Activated CD4-positive, alpha-beta memory T cell treated with anti-CD3 and anti-CD28 coated beads for 36 hours (primary cell): Measurements from ENCODE around the gene NTM. TPM values are rescaled to one million over a fixed set of nuclear protein-coding genes. Genes with fewer than 3 reads are reported as not detected.

Experiments
- CTCF ChIA-PET: fragments of 350-600 bp; sonication (Branson Sonifier 250); formaldehyde crosslinking; loops from one replicate; lab custom pipeline; 2021; ENCODE audit warnings: antibody characterized with exemption, inconsistent platforms; lab: Charles Lee
- POLR2A ChIA-PET: fragments of 350-600 bp; sonication (Branson Sonifier 250); formaldehyde crosslinking; loops from one replicate; lab custom pipeline; 2021; ENCODE audit warnings: antibody characterized with exemption; lab: Charles Lee
- DNase-seq: peaks from one replicate; pipeline ENCODE4 v3.0.0-alpha.2; 2020
- H3K27ac Mint-ChIP-seq: one replicate; pipeline ENCODE4 v1.8.0; 2021; ENCODE audit warnings: mixed read lengths
- H3K27me3 Mint-ChIP-seq: one replicate; pipeline ENCODE4 v1.8.0; 2021; ENCODE audit warnings: mixed read lengths
- H3K36me3 Mint-ChIP-seq: one replicate; pipeline ENCODE4 v1.8.0; 2021; ENCODE audit warnings: mixed read lengths
- H3K4me1 Mint-ChIP-seq: one replicate; pipeline ENCODE4 v1.8.0; 2021; ENCODE audit warnings: low read depth, mixed read lengths
- H3K4me3 Mint-ChIP-seq: one replicate; pipeline ENCODE4 v1.8.0; 2021; ENCODE audit warnings: mild to moderate bottlenecking, mixed read lengths
- H3K9me3 Mint-ChIP-seq: one replicate; pipeline ENCODE4 v1.8.0; 2021; ENCODE audit warnings: mixed read lengths
- intact Hi-C: fragments of 100-400 bp; cut with micrococcal nuclease; formaldehyde crosslinking; loops from one replicate; pipeline ENCODE4 v1.15.1; 2023
- total RNA-seq, 2 experiments: library from RNA; stranded (reverse); gene quantifications; one replicate each; pipeline ENCODE4 v1.2.3, GENCODE V29; 2021

Gene NTM
- total RNA-seq, 2 experiments from 2014 or later = not detected

DNA sequence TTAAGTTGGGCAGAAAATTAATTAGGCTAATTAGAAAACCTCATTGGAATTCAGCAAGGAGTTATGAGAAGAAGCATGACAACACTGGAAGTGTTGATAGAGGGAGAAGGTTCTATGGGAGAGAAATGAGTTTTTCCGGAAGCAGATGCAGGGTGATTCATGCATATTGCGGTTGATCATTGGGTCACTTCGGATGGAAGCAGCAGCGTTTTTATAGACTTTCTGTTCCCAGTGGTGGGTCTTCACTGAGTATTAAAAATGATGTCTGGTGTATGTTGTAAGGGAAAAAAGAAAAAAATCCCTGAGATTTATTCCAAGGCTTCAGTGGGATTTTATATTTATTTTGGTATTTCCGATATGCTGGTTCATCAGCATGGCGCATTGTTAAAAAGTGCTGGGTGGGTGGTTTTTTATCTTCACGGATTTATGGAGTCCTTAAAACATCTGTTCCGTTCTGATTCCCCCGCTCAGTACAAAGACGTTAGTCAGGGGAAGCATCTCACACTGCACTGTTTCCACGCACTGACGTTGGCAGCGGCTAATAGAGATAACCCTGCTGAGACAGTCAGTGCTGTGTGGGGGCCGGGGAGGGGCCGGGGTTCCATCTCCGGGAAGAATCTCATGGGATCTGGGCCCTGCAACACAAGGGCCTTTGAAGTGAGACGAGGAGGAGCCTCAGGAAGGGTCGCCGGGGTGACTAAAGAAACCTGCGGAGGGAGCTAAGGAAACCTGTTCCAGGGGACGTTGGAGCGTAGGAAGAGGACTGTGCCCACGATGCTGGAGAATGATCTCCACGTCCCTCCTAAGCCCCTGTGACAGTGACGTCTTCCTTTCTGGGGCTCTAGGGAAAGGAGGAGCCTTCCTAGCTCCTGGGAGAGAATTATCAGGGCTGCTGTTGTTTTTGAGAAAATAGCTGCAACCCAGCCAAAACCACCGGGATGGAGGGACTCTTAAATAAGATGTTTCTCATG, 390.0 kb downstream of the NTM start:
- H3K27me3 Mint-ChIP-seq = no peaks in the 10 kb centered on the region
- DNase-seq = no peak
- no peaks in the 10 kb centered on the region for H3K4me1 Mint-ChIP-seq
- no peaks in the 10 kb centered on the region for H3K36me3 Mint-ChIP-seq
- H3K27ac Mint-ChIP-seq = no peak overlapping the region
- ChIA-PET CTCF (no interaction called here), POLR2A (no interaction called here)
- intact Hi-C loops = no loop called here
- H3K4me3 Mint-ChIP-seq = no peak overlapping the region
- no peaks in the 10 kb centered on the region for H3K9me3 Mint-ChIP-seq

DNA sequence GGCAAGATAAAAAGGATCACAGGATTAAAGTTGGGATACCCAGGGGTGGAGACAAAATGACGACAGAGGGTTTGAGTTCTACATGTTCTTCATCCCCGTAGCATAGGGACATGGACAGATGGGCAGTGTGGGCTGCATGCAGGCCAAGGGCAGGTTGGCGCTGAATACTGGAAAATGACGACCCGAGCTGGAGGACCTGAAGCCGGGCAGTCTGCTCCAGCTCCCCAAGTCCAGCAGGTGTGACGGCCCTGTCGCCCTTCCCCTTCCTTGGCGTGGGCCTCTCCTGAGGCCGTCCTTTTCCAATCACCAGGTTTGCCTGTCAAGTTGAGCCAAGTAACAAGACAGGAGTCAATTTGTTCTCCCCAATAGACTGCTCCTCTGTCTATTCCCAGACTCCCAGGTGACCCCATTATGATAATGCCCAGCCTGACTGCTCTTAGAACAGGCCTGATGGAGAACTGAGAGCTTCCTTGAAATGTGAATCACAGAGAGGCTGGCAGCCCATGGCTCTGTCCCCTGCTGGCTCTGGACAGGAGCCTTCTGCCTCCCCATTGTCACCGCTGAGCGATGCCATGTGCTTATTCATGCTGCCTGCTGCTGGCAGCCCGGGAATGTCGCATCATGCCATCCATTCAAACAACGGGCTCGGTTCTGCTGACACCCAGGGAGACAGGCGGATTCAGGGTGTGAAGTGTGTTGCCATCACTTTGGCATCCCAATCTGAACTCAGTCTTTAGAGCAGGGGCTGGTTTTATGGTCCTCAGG, 392.1 kb downstream of the NTM start:
- POLR2A ChIA-PET = no interaction called here
- intact Hi-C loops = no loop called here
- no peaks in the 10 kb centered on the region for H3K36me3 Mint-ChIP-seq
- no peak for DNase-seq
- CTCF ChIA-PET = no interaction called here
- H3K27me3 Mint-ChIP-seq = no peaks in the 10 kb centered on the region
- no peaks in the 10 kb centered on the region for H3K9me3 Mint-ChIP-seq
- H3K27ac Mint-ChIP-seq = no peak overlapping the region
- no peaks in the 10 kb centered on the region for H3K4me1 Mint-ChIP-seq
- H3K4me3 Mint-ChIP-seq = no peak overlapping the region

DNA sequence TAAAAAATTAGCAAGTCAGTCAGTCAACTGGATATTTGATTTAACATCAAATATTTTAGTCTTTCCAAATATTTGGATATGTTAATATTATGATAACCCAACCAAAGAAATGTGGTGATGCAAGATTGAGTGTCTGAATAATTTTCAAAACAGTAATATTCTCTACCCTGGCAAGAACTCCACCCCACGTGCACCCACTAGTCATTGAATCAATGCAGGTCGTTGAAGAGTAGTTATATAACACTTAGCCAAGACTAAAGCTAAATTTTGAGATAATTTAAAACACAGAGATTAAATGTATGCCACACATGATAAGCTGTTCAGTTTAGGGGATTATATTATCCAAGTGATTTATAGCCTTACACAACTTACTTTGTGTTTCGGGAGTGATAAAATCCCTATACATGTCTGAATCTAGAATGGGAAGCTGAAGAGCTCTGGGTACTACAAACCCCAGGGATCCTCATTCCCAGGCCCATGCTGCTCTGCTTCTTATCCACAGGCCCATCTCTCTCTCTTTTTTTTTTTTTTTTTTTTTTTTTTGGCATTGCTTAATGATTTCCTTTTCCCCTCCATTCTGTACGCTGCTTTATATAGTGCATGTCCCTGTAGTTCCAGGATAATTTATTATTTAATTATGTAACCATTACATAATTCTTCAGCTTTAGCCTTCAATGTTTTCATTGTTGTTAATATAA, 392.9 kb downstream of the NTM start:
- ChIA-PET POLR2A (no interaction called here), CTCF (no interaction called here)
- DNase-seq = no peak
- no peak overlapping the region for H3K27ac Mint-ChIP-seq
- no peaks in the 10 kb centered on the region for H3K9me3 Mint-ChIP-seq
- no peaks in the 10 kb centered on the region for H3K27me3 Mint-ChIP-seq
- H3K36me3 Mint-ChIP-seq = no peaks in the 10 kb centered on the region
- H3K4me3 Mint-ChIP-seq = no peak overlapping the region
- intact Hi-C loops = no loop called here
- H3K4me1 Mint-ChIP-seq = no peaks in the 10 kb centered on the region

DNA sequence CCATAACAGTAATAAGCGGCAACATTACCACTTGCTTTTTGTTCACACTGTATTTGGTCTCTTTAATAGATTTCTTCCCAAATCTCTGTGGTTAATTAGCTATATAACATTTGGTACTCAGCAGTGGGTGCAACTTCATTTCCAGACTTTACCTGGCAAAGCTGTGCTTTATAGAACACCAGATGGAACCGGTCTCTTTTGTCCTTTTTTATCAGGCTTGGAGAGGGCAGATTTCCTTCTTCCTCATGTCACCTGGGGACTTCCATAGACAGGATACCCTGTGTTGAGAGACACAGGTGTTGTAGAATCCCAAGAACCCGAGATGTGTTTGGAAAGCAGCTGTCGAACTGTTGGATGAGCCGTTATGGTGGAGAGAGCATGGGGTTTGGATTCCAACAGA, 393.7 kb downstream of the NTM start:
- DNase-seq = no peak
- CTCF ChIA-PET = interaction anchor here (1.5 kb wide), 1 partner anchor 16 kb away, joined by 6 read pairs; no protein-coding TSS in a partner anchor
- POLR2A ChIA-PET = no interaction called here

DNA sequence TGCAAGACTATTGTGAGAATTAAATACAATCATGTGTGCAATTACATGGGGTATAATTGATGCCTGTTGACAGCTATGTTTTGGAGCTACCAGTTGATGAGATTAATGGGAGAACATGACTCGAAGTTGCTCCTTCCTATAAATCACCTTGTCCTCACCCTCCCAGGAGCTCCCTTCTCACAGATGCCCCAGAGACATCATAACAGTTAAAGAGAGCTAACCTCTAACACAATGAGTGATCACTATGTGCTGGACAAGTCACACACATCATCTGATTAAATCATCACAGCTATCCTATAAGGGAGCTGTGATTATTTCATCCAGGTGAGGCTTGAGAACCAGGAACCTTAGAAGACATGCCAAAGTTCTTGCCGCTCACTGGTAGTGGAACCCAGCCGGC, 394.2 kb downstream of the NTM start:
- POLR2A ChIA-PET = no interaction called here
- no peaks in the 10 kb centered on the region for H3K4me1 Mint-ChIP-seq
- no peaks in the 10 kb centered on the region for H3K36me3 Mint-ChIP-seq
- no peaks in the 10 kb centered on the region for H3K27me3 Mint-ChIP-seq
- no peaks in the 10 kb centered on the region for H3K9me3 Mint-ChIP-seq
- H3K27ac Mint-ChIP-seq = no peak overlapping the region
- CTCF ChIA-PET = interaction anchor here (1.5 kb wide), 1 partner anchor 16 kb away, joined by 6 read pairs; no protein-coding TSS in a partner anchor
- H3K4me3 Mint-ChIP-seq = no peak overlapping the region
- intact Hi-C loops = no loop called here
- DNase-seq = no peak

More for the DNA sequence above, 393.7 kb downstream of the NTM start:
- H3K9me3 Mint-ChIP-seq = no peaks in the 10 kb centered on the region
- no peaks in the 10 kb centered on the region for H3K27me3 Mint-ChIP-seq
- no peaks in the 10 kb centered on the region for H3K36me3 Mint-ChIP-seq
- intact Hi-C loops = no loop called here
- no peaks in the 10 kb centered on the region for H3K4me1 Mint-ChIP-seq
- H3K27ac Mint-ChIP-seq = no peak overlapping the region
- H3K4me3 Mint-ChIP-seq = no peak overlapping the region

DNA sequence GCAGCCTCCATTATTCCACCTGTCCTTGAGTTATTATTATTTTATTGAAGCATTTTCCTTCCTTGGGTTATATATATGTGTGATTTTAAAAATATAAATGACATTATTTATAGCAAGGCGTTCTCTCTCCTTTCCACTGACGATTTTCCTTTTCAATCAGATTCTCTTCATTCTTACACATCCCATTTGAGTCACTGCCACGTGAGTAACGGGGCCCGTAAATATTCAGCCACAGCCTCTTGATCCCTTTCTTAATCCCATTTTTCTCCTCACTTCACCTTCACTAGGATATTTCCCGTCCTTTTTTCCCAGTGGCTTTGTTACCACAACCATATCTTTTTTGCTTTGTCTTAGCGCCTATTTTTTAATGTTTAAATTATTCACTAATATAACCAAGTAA, 396.2 kb downstream of the NTM start:
- DNase-seq = no peak
- intact Hi-C loops = no loop called here
- Mint-ChIP-seq H3K4me1 (no peaks in the 10 kb centered on the region), H3K36me3 (no peaks in the 10 kb centered on the region), H3K27me3 (no peaks in the 10 kb centered on the region), H3K9me3 (no peaks in the 10 kb centered on the region), H3K27ac (no peak overlapping the region), H3K4me3 (no peak overlapping the region)
- ChIA-PET POLR2A (no interaction called here), CTCF (no interaction called here)

DNA sequence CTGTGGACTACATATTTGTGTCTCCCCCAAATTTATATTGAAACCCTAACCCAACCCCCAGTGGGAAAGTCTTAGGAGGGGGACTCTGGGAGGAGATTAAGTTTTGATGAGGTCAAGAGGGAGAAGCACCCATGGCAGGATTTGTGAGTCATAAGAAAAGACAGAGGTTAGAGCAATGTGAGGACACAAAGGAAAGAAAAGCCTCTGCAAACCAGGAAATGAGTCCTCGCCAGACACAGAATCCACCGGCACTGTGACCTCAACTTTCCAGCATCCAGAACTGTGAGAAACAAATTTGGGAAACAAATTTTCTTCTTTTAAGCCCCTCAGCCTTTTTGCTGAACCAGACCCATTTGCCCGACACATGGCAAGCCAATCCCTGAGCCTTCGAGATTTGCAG, 397.0 kb downstream of the NTM start:
- intact Hi-C loops = no loop called here
- no peaks in the 10 kb centered on the region for H3K4me1 Mint-ChIP-seq
- no peak for DNase-seq
- ChIA-PET CTCF (no interaction called here), POLR2A (no interaction called here)
- no peaks in the 10 kb centered on the region for H3K36me3 Mint-ChIP-seq
- no peaks in the 10 kb centered on the region for H3K27me3 Mint-ChIP-seq
- H3K9me3 Mint-ChIP-seq = no peaks in the 10 kb centered on the region
- no peak overlapping the region for H3K4me3 Mint-ChIP-seq
- H3K27ac Mint-ChIP-seq = no peak overlapping the region

DNA sequence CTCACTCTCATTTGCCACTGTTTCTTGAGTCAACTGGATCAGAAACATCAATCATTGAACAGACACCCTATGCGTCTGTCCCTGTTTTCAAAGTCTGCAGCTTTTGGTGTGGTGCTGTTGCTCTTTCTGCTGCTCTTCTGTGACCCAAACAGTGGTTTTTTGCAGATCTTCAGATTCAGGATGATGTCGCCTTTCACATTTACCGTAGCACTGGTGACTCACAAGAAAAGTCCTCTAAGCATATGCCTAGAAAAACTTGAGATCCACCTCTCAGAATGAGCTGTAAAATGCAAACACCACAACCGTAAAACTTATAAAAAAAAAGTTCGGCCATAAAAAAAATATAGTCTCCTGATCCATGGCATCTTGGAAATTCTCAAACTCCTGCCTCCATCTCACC, 400.4 kb downstream of the NTM start:
- Mint-ChIP-seq H3K9me3 (no peaks in the 10 kb centered on the region), H3K36me3 (no peaks in the 10 kb centered on the region), H3K27ac (no peak overlapping the region), H3K27me3 (no peaks in the 10 kb centered on the region), H3K4me1 (no peaks in the 10 kb centered on the region), H3K4me3 (no peak overlapping the region)
- POLR2A ChIA-PET = no interaction called here
- intact Hi-C loops = no loop called here
- no peak for DNase-seq
- CTCF ChIA-PET = interaction anchor here (0.9 kb wide), 1 partner anchor 9 kb away, joined by 3 read pairs; no protein-coding TSS in a partner anchor

DNA sequence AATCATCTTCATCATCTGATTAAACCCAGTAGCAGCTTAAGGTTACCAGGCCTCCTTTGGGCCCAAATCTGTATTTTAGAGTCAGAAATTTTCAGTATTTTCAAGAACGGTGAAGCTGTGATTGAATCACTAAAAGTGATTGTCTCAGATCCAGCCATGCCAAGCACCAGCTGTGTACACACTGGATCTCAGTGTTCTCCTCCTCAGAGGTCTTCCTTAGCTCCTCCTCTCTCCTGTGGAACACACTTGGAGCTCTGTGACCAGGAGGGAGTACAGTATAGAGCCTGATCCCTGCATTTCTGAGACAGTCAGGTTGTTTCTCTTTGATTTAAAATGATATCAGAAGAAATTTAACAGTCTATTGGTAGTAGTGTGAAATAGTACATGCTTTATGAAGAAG, 401.1 kb downstream of the NTM start:
- DNase-seq = no peak
- Mint-ChIP-seq H3K4me1 (no peaks in the 10 kb centered on the region), H3K4me3 (no peak overlapping the region), H3K27ac (no peak overlapping the region), H3K9me3 (no peaks in the 10 kb centered on the region), H3K27me3 (peaks cover 2% of the 10 kb centered on the region), H3K36me3 (no peaks in the 10 kb centered on the region)
- POLR2A ChIA-PET = no interaction called here
- intact Hi-C loops = no loop called here
- CTCF ChIA-PET = interaction anchor here (0.9 to 1.5 kb wide), 2 partner anchors 8 to 23 kb away, joined by 3 to 5 read pairs; no protein-coding TSS in a partner anchor

DNA sequence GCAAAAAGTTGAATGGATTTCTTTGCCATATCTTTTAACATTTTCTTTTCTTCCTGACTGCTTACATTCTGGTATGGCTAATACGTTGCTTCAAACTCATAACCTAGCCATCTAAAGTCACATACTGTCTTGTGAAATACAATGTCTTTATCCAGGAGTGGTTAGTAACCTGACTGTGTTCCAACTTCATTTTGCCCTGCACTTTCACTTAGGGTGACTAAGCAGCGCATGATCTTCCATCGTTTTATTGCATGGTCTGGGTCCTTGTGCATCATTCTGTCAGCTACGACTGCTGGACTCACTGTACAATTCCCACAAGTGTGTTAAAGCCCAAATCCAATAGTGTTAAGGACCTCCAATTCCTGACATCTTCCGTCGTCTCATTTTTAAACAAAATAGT, 403.2 kb downstream of the NTM start:
- H3K36me3 Mint-ChIP-seq = no peaks in the 10 kb centered on the region
- intact Hi-C loops = no loop called here
- DNase-seq = no peak
- CTCF ChIA-PET = no interaction called here
- H3K27ac Mint-ChIP-seq = no peak overlapping the region
- POLR2A ChIA-PET = no interaction called here
- H3K4me3 Mint-ChIP-seq = no peak overlapping the region
- peaks cover 2% of the 10 kb centered on the region for H3K27me3 Mint-ChIP-seq
- H3K9me3 Mint-ChIP-seq = no peaks in the 10 kb centered on the region
- no peaks in the 10 kb centered on the region for H3K4me1 Mint-ChIP-seq

DNA sequence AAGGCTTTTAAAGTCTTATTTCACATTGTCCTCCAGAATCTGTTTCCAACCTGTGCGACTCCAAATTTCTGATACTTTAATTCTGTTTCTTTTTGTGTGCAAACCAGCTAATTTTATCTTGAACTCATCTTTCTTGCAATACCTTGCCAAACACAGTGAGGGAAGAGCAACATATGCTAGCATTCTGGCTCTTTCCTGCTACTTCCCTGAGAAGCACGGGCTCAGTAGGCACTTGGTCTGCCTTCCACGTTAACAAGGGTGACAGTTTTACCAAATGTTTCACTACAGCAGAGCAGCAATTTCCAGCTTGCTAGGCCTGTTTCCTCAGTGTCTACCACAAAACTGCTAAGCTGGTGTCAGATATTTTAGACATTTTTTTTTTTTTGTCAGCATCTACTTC, 405.8 kb downstream of the NTM start:
- H3K4me1 Mint-ChIP-seq = no peaks in the 10 kb centered on the region
- no peak for DNase-seq
- no peak overlapping the region for H3K27ac Mint-ChIP-seq
- peaks cover 2% of the 10 kb centered on the region for H3K27me3 Mint-ChIP-seq
- H3K36me3 Mint-ChIP-seq = no peaks in the 10 kb centered on the region
- ChIA-PET CTCF (no interaction called here), POLR2A (no interaction called here)
- H3K4me3 Mint-ChIP-seq = no peak overlapping the region
- no peaks in the 10 kb centered on the region for H3K9me3 Mint-ChIP-seq
- intact Hi-C loops = no loop called here

DNA sequence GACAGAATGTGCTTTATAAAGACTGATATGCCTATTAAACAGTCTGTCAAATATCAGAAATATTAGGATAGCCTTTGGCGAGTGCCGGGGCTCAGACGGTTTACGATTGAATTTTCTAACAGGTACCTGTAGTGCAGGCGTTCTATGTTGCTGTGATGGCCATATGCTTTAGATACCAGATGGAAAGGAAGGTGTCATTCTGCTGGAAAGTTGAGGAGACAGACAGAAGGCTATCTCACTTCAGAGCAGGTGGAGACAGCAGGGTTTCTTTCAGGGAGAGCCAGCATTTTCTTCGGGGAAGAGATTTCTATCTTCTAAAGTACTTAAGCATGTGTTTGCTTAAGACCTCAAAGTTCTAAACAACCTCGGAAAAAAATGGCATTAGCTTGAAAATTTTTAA, 415.4 kb downstream of the NTM start:
- intact Hi-C loops = no loop called here
- no peak overlapping the region for H3K4me3 Mint-ChIP-seq
- ChIA-PET CTCF (no interaction called here), POLR2A (no interaction called here)
- no peaks in the 10 kb centered on the region for H3K36me3 Mint-ChIP-seq
- DNase-seq = no peak
- H3K4me1 Mint-ChIP-seq = no peaks in the 10 kb centered on the region
- H3K27ac Mint-ChIP-seq = no peak overlapping the region
- no peaks in the 10 kb centered on the region for H3K27me3 Mint-ChIP-seq
- no peaks in the 10 kb centered on the region for H3K9me3 Mint-ChIP-seq
